GM19452 (cell line): Measurements from ENCODE around the gene AIFM1.
"Not testable (repeated sequence)": the region's sequence is repeated elsewhere in the genome, so short reads cannot be mapped to it uniquely, and the experiment has no call there.

Experiments used
- ATAC-seq: cut with Tn5 transposase; IDR thresholded peaks from one replicate; pipeline ENCODE4 v1.9.1; 2021; ENCODE audit not compliant: unreplicated experiment

Gene AIFM1

GRCh38 chrX:130120746-130121504 is 44.7 kb downstream of the AIFM1 start:
- peak; percentile 87 for ATAC-seq

- peak; percentile 36 for ATAC-seq
These were observed 45.3 kb downstream of the AIFM1 start for GRCh38 chrX:130120321-130120731.

GRCh38 chrX:130119312-130119898 is 46.2 kb downstream of the AIFM1 start:
- ATAC-seq: no peak

- ATAC-seq: no peak
These were observed 47.0 kb downstream of the AIFM1 start for GRCh38 chrX:130118441-130119311.

GRCh38 chrX:130117166-130117565 is 48.5 kb downstream of the AIFM1 start:
- ATAC-seq: no peak

DNA sequence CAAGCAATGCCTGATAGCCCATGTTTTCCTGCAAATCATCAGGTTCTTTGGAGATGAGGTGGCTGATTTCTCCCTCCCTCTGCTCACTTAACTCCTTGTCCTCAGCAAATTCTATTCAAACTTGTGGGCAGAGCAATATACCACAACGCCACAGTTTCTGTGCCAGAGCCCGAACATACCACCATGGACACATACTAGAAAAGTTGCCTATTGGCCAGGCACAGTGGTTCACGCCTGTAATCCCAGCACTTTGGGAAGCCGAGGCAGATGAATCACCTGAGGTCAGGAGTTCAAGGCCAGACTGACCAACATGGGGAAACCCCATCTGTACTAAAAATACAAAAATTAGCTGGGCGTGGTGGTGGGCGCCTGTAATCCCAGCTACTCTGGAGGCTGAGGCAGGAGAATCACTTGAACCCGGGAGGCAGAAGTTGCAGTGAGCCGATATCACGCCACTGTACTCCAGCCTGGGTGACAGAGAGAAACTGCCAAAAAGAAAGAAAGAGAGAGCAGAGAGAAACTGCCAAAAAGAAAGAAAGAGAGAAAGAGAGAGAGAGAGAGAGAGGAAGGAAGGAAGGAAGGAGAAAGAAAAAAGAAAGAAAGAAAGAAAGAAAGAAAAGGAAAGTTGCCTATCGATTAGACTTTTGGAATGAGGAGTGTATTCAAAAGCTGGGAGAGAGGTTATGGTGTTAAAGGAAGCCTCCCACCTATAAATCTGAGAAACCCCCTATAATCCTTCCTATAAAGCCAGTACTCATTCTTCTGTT is 50.3 kb downstream of the AIFM1 start:
- not testable (repeated sequence) for ATAC-seq

DNA sequence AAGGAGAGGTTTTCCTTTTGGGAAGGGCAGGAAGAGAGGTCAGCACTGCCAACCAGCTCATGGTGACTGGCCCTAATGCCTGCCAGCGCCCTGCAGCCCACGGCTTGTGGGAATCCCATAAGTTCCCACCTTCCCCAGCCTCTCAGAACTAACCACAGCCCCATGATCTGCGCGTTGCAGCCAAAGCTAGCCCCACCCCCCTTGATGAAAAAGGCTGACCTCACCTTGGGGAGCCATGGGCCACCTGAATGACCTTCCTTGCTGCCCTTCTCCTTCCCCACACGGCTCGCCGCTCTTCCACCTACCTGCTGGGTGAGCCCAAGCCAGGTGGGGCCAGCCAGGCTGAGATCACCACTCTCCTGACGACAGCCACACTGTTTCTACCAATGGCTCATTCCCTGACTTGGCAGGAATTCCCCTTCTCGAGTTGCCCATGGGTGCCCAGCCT is 51.5 kb downstream of the AIFM1 start:
- ATAC-seq: no peak

DNA sequence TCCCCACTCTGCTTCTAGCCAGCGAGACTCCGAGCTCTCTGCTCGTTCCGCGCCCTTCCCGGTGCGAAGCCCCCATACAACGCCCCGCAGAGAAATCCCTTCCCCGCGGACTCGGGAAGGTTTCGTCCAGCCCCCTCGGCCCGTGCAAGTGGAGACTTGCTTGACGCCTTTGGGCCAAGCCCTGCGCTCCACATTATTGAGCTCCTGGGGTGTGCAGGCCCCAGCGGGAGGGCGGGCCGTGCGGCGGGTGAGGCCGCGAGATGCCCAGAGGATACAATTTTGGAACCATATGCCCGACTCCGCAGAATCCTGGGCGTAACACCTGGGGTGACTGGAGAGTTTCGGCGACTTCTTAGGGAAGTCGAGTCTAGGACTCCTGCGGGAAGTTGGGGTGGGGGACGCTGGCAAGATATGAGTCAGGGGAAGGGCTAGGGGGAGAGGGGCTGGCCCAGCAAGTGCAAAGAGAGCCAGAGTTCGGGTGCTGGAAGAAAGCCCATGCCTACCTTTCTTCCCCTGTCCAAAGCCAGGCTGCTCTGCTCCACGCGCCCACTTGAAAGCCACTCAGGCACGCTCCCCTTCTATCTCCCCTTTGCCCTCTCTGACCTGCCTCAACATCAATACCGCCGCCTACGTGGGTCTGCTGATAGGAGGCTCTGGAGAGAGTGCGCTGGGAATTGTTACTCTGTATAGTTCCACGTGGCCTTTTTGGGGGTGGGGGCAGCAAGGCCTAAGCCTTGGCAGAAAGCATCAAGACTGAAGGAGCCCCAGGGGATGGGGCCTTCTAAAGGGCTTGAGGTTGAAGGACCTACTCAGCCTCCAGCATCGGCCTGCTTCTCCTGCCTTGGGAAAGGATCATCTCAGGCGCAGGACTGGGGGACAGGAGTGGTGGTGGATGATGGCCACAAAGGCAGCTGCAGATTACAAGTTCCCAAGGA is 54.2 kb downstream of the AIFM1 start:
- no peak for ATAC-seq

DNA sequence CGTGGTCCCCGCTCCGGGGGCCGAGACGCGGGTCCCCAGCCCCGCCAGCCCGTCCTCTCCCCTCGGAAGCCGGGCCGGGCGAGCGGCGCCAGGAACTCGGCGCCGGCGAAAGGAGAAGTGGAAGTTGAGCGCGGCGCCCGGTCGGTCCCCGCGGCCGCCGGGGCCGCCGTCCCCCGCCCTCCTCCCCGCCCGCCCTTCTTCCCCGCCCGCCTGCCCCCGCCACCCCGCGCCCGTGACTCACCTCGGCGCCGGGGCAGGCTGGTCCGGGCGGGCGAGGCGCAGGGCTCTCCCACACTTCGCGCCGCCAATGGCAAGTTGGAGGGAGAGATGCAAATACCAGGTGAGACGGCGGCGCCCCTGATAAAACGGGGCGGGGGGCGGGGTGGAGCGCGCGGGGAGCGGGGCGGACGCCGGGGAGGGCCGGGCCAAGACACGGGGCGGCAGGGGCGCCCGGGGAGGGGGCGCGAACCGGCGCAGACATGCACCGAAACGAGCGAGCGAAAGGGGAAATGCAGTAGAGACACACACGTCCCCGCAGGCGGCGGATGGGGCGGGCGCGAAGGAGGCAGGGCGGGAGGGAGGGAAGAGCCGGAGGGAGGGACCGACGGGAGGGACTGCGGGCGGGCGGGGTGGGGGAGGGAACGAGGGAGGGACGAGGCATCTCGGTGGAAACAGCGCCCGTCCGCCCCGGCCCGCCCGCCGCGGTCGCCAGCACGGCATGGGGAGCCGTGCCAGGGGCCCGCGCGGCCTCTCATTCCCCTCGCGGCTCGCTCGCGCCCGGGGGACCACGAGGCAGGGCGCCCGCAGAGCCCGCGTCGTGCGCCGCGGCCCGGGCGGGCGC is 55.0 kb downstream of the AIFM1 start, which contains the start of gene ELF4:
ELF4 (minus strand) TSS at position 119 of the 841 bp plus-strand sequence. CDS start 29,167 bp downstream, outside the sequence.
- ATAC-seq: peak; percentile 39

- ATAC-seq: no peak
These were observed 55.9 kb downstream of the AIFM1 start for GRCh38 chrX:130109429-130110378.

DNA sequence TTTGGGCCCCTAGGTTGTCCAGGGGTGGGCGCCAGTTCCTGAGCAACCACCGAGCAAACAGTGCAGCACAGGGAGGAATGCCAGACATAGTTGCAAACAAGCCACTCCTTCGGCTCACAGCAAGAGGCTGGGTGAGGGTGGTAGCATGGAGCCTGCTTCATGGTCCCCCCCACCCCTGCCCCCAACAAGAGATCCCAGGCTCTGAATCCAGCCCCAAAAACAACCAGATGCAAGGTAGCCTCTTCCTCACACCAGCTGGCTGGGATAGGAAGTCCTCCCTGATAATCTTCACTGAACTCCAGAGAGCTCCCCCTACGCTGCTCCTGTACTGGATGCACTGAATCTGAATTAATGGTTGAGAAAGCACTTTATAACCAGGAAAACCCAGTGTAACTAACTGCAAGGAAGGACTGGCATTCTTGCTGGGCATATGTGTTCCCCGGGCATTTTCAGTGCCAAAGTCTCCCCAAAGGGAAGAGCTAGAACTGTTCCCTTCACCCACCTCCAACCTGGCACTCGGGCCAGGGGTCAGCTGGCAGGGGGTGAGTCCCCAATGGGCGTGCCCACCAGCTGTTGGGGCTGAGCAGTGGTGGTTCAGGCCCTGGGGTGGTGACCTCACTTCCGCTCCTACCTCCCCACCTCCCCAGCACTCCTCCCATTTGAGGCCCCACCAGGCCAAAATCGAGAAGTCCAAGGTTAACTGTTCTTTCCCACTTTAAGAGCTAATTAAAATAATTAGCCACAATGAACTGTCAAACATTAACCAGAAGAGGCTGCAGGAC is 56.8 kb downstream of the AIFM1 start:
- ATAC-seq: peak; percentile 74

DNA sequence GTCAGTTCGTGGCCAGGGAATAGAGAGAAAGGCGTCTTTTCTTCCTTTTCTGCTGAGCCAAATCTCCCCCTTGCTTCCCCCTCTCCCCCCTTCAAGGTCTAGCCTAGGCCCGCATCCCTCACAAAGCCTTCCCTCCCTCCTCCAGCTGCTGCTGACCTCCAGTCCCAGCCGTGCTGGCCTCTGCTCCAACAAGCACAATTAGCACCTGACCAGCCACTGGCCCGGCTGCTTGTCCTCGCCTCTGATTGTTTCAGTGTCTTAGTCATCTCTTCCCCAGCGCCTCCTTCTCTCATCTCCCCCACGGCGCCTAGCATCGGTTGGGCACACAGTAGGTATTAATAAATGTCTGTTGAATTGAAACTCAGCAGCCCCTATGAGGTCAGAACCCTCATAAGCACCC is 59.6 kb downstream of the AIFM1 start:
- ATAC-seq: no peak

DNA sequence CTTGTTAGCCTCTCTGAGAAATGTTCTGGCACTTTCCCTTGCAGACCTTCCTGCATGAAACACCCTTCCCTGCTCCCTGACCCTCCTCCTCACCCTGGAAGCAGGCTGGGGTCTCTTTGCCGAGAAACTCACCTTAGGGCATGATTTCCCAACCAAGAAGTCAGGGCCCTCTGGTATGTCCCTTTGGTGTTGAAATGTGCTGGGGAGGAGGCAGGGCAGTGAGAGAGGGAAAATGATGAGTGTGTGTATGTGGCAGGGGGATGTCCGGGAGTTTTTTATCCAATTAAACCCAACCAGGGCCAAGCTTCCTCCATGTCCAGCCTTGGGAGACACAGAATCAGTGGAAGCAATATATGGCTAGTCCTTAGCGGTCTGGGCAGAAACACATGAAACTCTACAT is 60.4 kb downstream of the AIFM1 start:
- no peak for ATAC-seq

DNA sequence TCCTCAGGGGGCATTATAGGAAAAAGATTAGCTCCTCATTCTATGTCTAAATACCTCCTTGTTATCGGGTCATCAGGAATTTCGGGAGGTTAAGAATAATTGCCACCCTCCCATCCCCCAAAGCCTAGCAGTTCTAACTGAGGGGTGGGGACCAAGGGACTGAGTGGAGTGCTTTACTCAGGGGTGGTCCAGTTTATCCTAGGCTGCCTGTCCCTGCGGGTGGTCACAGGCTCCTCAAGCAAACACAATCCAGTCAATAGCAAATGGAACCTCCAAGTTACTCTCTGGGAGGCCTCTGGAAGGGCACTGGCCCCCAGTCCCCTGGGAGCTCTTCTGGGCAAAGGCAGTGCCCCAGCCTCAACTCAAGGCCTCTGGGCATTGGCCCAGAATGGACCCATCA is 62.0 kb downstream of the AIFM1 start:
- ATAC-seq: no peak

- ATAC-seq: no peak
These were observed 65.5 kb downstream of the AIFM1 start for GRCh38 chrX:130100180-130100579.

DNA sequence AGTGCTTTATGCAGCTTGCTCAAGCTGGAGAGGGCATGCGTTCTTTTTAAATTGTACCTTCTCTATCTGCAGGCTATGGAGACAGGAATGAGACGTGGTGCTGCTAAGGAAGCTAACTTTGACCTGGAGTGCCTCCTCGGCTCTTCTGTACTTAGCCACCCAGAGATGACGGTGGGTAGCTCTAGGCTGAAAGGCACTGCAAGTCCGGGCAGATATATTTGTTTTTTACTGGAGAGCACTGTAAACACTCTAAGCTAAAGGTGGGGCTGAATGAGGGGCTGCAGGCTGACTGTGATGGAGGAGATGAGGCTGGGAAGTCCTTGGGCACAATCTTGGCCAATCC is 67.5 kb downstream of the AIFM1 start:
- ATAC-seq: no peak
